H1 (cell line): ENCODE results near the gene RHCG. TPM values are rescaled to one million over a fixed set of nuclear protein-coding genes. Genes with fewer than 3 reads are reported as not detected.

ENCODE experiments used
- CHD7 ChIP-seq: fragments of 300-600 bp; sonication (generic); IDR thresholded peaks from 2 replicates; pipeline ENCODE4 v1.7.1; 2012; ENCODE audit warnings: low read length, moderate library complexity, mild to moderate bottlenecking, inconsistent platforms; ENCODE audit not compliant: insufficient replicate concordance
- CTCF ChIP-seq, 3 experiments: IDR thresholded peaks; 1 replicate in 2 of 3; 2 replicates in 1 of 3; pipeline versions ENCODE4 v1.5.1 to v1.6.1; 2011; ENCODE audit warnings: low read length in 3 of 3, mild to moderate bottlenecking in 3 of 3, inconsistent platforms in 2 of 3, low read depth in 1 of 3, moderate library complexity in 1 of 3; ENCODE audit not compliant: insufficient read depth in 1 of 3; ENCODE audit errors: control extremely low read depth in 1 of 3
- KDM4A ChIP-seq: IDR thresholded peaks from one replicate; pipeline ENCODE4 v1.7.1; 2012; ENCODE audit warnings: low read depth, mild to moderate bottlenecking, moderate library complexity, low read length, inconsistent platforms; ENCODE audit not compliant: severe bottlenecking
- POU5F1 ChIP-seq: IDR thresholded peaks from 2 replicates; pipeline ENCODE4 v1.6.1; 2011; ENCODE audit warnings: low read depth, mild to moderate bottlenecking, low read length, moderate library complexity
- polyA plus RNA-seq, 7 experiments: library from polyadenylated mRNA; depleted of rRNA in 3 of 7; stranded (reverse) in 5 of 7; unstranded in 2 of 7; fragments of >200 nt in 5 of 7; fragments of 200-250 nt in 2 of 7; gene quantifications; 1 replicate in 5 of 7; 2 replicates in 1 of 7; 4 replicates in 1 of 7; pipeline versions ENCODE4 v1.2.1 to v1.2.3, GENCODE V29; 2011 to 2013; ENCODE audit warnings: missing spikeins in 2 of 7, mixed read lengths in 2 of 7
- total RNA-seq: library from RNA; stranded (reverse); fragmentation: NEBNext Ultra II Directional; extraction: Animal tissue kit (Norgen Biotek cat#: 25700); gene quantifications from 2 replicates; pipeline ENCODE4 v1.2.1, GENCODE V29; 2021

RHCG gene
- total and polyA plus RNA-seq, 2 of the 8 experiments (the other 6 are each of a cell fraction or from before 2014, with no cell fraction given) = 0.68 TPM; not detected in 1

- TF ChIP-seq CTCF (IDR thresholded peaks at IDR 0.05; ENCODE audit: control extremely low read depth in 1 of 3, insufficient read depth in 1 of 3, low read depth in 1 of 3, low read length in 3 of 3) (peak; percentile 82 to 86 (median 83)), KDM4A (no peak), POU5F1 (no peak), CHD7 (no peak)
- TF ChIP-seq, all 59 proteins: peak for 2
Observed at GRCh38 chr15:89492111-89492641, 4.2 kb downstream of the RHCG start (continued).
